ENCODE measurements around the gene COL4A6. TPM values are rescaled to one million over a fixed set of nuclear protein-coding genes. Genes with fewer than 3 reads are reported as not detected.
"Not testable (repeated sequence)": the region's sequence is repeated elsewhere in the genome, so short reads cannot be mapped to it uniquely, and the experiment has no call there.

The COL4A6 gene
- total and polyA plus RNA-seq, 2 experiments from 2014 or later = 4.0 to 12.9 TPM

GRCh38 chrX:108396188-108396891, 41.9 kb downstream of the COL4A6 start:
- DNase-seq (ENCODE audit: low spot score) = peak; percentile 16
- TF ChIP-seq CTCF (IDR thresholded peaks at IDR 0.05; ENCODE audit: poor library complexity) (no peak), EZH2 (IDR thresholded peaks at IDR 0.05; ENCODE audit: borderline replicate concordance) (no peak), EZH2phosphoT487 (IDR thresholded peaks at IDR 0.05; ENCODE audit: low read depth, severe bottlenecking, unreplicated experiment) (no peak)
- Histone ChIP-seq H3K4me3 (no peak overlapping the region), H3K4me2 (peak overlapping the region; percentile 28), H3K9me3 (ENCODE audit: low read depth) (no peaks in the 10 kb centered on the region), H2AFZ (no peak overlapping the region), H3K36me3 (replicated peaks; ENCODE audit: insufficient read depth, low read depth) (no peaks in the 10 kb centered on the region), H3K27me3 (no peaks in the 10 kb centered on the region), H3K27ac (peak overlapping the region; percentile 83), H3K4me1 (ENCODE audit: insufficient read depth) (no peaks in the 10 kb centered on the region), H4K20me1 (ENCODE audit: insufficient read depth, poor library complexity, severe bottlenecking) (no peaks in the 10 kb centered on the region), H3K9me2 (replicated peaks; ENCODE audit: insufficient read depth) (no peaks in the 10 kb centered on the region), H3K79me2 (no peaks in the 10 kb centered on the region)
- WGBS (ENCODE audit: low lambda C conversion rate, missing lambda C conversion rate) = 48% methylated on average over 6 of the region's 6 CpGs

GRCh38 chrX:108390976-108391717, 47.1 kb downstream of the COL4A6 start:
- not testable (repeated sequence) for H3K27me3 ChIP-seq; H3K79me2 ChIP-seq; H3K4me1 ChIP-seq (ENCODE audit: insufficient read depth); H3K4me3 ChIP-seq; H4K20me1 ChIP-seq (ENCODE audit: insufficient read depth, poor library complexity, severe bottlenecking); H3K4me2 ChIP-seq; H3K27ac ChIP-seq; H3K9me2 ChIP-seq (replicated peaks; ENCODE audit: insufficient read depth); H2AFZ ChIP-seq; H3K9me3 ChIP-seq (ENCODE audit: low read depth); DNase-seq (ENCODE audit: low spot score); H3K36me3 ChIP-seq (replicated peaks; ENCODE audit: insufficient read depth, low read depth)
- 66% methylated on average over 9 of the region's 9 CpGs for WGBS (ENCODE audit: low lambda C conversion rate, missing lambda C conversion rate)

DNA sequence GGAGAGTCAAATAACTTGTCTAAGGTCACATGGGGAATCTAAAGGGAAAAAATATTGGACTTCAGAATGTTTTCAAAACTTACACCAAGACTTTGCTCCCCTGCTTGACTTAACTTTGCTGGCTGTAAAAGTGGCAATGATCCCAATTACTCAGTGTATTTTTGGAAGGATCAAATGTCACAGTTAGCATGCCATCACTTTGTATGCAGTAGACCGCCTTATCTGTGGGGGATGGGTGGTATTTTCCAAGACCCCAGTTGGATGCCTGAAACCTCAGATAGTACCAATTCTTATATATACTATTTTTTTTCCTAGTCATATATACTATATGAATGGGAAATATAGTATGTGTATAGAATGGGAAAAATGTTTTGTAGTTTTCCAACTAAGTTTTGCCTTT, 53.4 kb downstream of the COL4A6 start:
- no peak overlapping the region for H3K27ac ChIP-seq
- H3K36me3 ChIP-seq (replicated peaks; ENCODE audit: insufficient read depth, low read depth) = no peaks in the 10 kb centered on the region
- H4K20me1 ChIP-seq (ENCODE audit: insufficient read depth, poor library complexity, severe bottlenecking) = no peaks in the 10 kb centered on the region
- H3K4me1 ChIP-seq (ENCODE audit: insufficient read depth) = no peaks in the 10 kb centered on the region
- no peaks in the 10 kb centered on the region for H3K9me3 ChIP-seq (ENCODE audit: low read depth)
- DNase-seq (ENCODE audit: low spot score) = no peak
- H3K79me2 ChIP-seq = no peaks in the 10 kb centered on the region
- no peak for TF ChIP-seq EZH2 (IDR thresholded peaks at IDR 0.05; ENCODE audit: borderline replicate concordance)
- no peak for TF ChIP-seq EZH2phosphoT487 (IDR thresholded peaks at IDR 0.05; ENCODE audit: low read depth, severe bottlenecking, unreplicated experiment)
- TF ChIP-seq CTCF (IDR thresholded peaks at IDR 0.05; ENCODE audit: poor library complexity) = no peak
- H3K9me2 ChIP-seq (replicated peaks; ENCODE audit: insufficient read depth) = no peaks in the 10 kb centered on the region
- H3K4me2 ChIP-seq = no peak overlapping the region
- H3K4me3 ChIP-seq = no peak overlapping the region
- 33% methylated on average over 1 of the region's 1 CpG for WGBS (ENCODE audit: low lambda C conversion rate, missing lambda C conversion rate)
- no peaks in the 10 kb centered on the region for H3K27me3 ChIP-seq
- no peak overlapping the region for H2AFZ ChIP-seq

DNA sequence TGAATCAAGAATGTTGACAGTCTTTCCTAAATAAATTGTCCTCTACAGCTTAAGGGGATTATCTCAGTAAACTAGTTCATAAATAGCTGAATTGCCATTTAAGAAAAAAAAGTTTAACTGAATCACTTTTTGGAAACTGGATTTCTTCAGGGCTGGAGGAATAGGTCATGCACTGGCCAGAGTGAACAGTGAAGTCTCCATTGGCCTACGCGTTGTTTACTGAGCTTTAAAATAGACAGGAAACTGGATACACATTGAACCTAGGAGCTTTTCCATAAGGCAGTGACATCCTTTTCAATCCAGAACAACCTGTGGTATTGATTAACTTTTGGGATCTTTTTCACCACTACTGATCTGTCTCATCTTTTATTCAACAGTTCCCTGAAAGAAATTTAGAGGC, 58.0 kb downstream of the COL4A6 start:
- WGBS (ENCODE audit: low lambda C conversion rate, missing lambda C conversion rate) = 82% methylated on average over 2 of the region's 2 CpGs
- H3K27ac ChIP-seq = no peak overlapping the region
- H3K9me2 ChIP-seq (replicated peaks; ENCODE audit: insufficient read depth) = no peaks in the 10 kb centered on the region
- H3K27me3 ChIP-seq = no peaks in the 10 kb centered on the region
- DNase-seq (ENCODE audit: low spot score) = no peak
- H3K4me3 ChIP-seq = no peak overlapping the region
- H3K36me3 ChIP-seq (replicated peaks; ENCODE audit: insufficient read depth, low read depth) = no peaks in the 10 kb centered on the region
- no peak overlapping the region for H3K4me2 ChIP-seq
- no peak overlapping the region for H2AFZ ChIP-seq
- H3K79me2 ChIP-seq = no peaks in the 10 kb centered on the region
- no peaks in the 10 kb centered on the region for H4K20me1 ChIP-seq (ENCODE audit: insufficient read depth, poor library complexity, severe bottlenecking)
- H3K9me3 ChIP-seq (ENCODE audit: low read depth) = no peaks in the 10 kb centered on the region
- no peak for TF ChIP-seq CTCF (IDR thresholded peaks at IDR 0.05; ENCODE audit: poor library complexity)
- TF ChIP-seq EZH2 (IDR thresholded peaks at IDR 0.05; ENCODE audit: borderline replicate concordance) = no peak
- TF ChIP-seq EZH2phosphoT487 (IDR thresholded peaks at IDR 0.05; ENCODE audit: low read depth, severe bottlenecking, unreplicated experiment) = no peak
- H3K4me1 ChIP-seq (ENCODE audit: insufficient read depth) = no peaks in the 10 kb centered on the region

GRCh38 chrX:108376821-108377220, 61.4 kb downstream of the COL4A6 start:
- WGBS (ENCODE audit: low lambda C conversion rate, missing lambda C conversion rate) = 37% methylated on average over 11 of the region's 11 CpGs

GRCh38 chrX:108375591-108375990, 62.6 kb downstream of the COL4A6 start:
- H2AFZ ChIP-seq; H3K27ac ChIP-seq; H3K9me3 ChIP-seq (ENCODE audit: low read depth); H3K27me3 ChIP-seq; H3K4me1 ChIP-seq (ENCODE audit: insufficient read depth); H3K9me2 ChIP-seq (replicated peaks; ENCODE audit: insufficient read depth); H4K20me1 ChIP-seq (ENCODE audit: insufficient read depth, poor library complexity, severe bottlenecking); DNase-seq (ENCODE audit: low spot score); H3K79me2 ChIP-seq; H3K36me3 ChIP-seq (replicated peaks; ENCODE audit: insufficient read depth, low read depth); H3K4me3 ChIP-seq; H3K4me2 ChIP-seq: not testable (repeated sequence)
- WGBS (ENCODE audit: low lambda C conversion rate, missing lambda C conversion rate) = 51% methylated on average over 2 of the region's 2 CpGs

More at GRCh38 chrX:108376821-108377220, 61.4 kb downstream of the COL4A6 start:
- H3K4me1 ChIP-seq (ENCODE audit: insufficient read depth); H3K36me3 ChIP-seq (replicated peaks; ENCODE audit: insufficient read depth, low read depth); H3K4me3 ChIP-seq; H3K27ac ChIP-seq; H4K20me1 ChIP-seq (ENCODE audit: insufficient read depth, poor library complexity, severe bottlenecking); H3K9me2 ChIP-seq (replicated peaks; ENCODE audit: insufficient read depth); H3K27me3 ChIP-seq; H2AFZ ChIP-seq; H3K9me3 ChIP-seq (ENCODE audit: low read depth); H3K79me2 ChIP-seq; DNase-seq (ENCODE audit: low spot score): not testable (repeated sequence)
- H3K4me2 ChIP-seq = peak overlapping the region; percentile 49

Measured in hepatocyte (in vitro differentiated cells).